GM18526 (cell line): Measurements from ENCODE around the gene COPS3.

Experiments used
- POLR2A ChIP-seq: IDR thresholded peaks from 3 replicates; pipeline ENCODE4 v1.6.1; 2011; ENCODE audit not compliant: insufficient read length; ENCODE audit errors: extremely low read depth

Gene COPS3

GRCh38 chr17:17214646-17215436, 66.2 kb downstream of the COPS3 start:
- no peak for TF ChIP-seq POLR2A

- no peak for TF ChIP-seq POLR2A
These were observed 67.3 kb downstream of the COPS3 start for GRCh38 chr17:17213775-17214174.

GRCh38 chr17:17207998-17208397, 73.0 kb downstream of the COPS3 start:
- TF ChIP-seq POLR2A = no peak

DNA sequence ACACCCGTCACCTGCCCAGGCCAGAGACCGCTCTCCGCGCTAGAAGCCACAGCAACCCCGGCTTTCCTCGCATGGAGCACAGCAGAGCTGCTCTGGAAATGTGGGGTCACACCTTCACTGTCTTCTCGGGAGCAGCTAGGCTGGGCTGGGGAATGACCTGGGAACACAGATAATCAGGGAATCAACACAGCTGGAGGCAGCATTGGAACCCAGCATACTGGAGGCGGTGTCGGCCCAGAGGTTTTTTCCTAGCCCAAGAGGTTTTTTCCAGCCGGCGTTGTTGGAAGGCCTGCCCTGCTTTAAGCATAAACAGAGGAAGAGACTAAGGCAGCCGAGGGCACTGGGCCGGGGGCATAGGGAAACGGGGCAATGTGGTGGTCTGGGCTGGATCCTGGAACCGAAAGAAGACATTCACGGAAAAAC, 74.1 kb downstream of the COPS3 start:
- TF ChIP-seq POLR2A = no peak

GRCh38 chr17:17206124-17206912, 74.7 kb downstream of the COPS3 start, which contains the start of gene PLD6:
Gene PLD6, minus strand, starts transcription at chr17:17206333. Its CDS starts 47 bp downstream, at chr17:17206286.
- TF ChIP-seq POLR2A = peak; percentile 65

DNA sequence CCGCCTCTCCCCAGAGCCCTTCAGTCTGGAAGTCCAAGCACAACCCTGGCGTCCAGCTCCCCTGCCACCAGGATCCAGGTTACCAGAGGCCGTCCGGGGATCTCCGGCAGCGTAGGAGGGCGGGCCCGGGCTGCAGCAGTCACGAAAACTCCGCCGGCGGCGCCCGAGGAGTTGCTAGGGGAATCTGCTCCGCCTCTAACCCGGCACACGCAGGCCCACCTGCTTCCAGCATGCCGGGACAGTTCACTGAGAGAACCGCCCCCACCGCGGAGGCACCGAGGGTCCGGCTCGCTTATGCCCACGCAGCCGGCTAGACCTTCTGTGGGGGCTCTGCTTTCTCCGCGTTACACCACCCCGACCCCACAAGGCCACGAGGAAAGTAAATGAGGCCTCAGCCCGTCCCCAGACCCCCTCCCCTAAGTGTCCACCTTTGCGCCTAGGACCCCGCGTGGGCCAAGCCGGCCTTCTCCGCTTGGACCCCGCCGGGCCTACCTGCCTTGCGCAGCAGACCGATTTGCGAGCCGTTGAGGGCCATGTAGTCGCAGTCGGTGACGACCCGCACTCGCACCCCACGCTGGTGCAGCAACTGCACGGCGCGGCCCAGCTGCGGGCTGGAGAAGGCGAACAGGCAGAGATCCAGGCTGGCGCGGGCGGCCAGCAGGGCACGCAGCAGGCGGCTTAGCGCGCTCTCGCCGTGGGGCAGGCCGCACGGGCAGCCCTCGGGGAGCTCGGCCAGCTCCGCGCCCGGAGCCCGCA, 75.5 kb downstream of the COPS3 start:
- TF ChIP-seq POLR2A = peak; percentile 34

DNA sequence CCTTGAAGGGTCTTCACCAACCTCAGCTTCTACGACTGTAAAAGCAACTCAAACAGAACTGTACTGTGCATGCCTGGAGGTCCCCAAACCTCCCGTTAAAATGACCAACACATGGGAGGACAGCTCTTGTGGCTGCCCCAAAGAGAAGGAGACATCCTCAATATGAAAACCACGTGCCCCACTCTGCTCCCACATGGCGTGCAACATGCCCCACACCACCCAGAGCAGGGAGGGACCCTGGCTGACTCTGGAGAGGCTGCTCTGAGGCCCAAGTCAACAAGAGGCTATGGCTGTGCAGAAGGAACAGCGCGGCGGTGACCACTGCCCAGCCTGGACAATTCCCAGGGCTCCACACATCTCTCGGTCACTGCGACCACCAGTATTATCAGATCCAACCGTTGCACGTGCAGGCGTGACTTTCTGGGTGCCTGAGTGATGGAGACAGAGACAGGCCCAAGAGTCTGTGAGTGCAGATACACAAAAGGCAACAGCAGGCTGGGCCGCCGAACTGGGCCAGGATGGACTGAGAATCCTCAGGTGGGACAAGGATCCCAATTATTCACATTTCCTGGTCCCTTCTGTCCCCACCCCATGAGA, 76.3 kb downstream of the COPS3 start:
- no peak for TF ChIP-seq POLR2A

DNA sequence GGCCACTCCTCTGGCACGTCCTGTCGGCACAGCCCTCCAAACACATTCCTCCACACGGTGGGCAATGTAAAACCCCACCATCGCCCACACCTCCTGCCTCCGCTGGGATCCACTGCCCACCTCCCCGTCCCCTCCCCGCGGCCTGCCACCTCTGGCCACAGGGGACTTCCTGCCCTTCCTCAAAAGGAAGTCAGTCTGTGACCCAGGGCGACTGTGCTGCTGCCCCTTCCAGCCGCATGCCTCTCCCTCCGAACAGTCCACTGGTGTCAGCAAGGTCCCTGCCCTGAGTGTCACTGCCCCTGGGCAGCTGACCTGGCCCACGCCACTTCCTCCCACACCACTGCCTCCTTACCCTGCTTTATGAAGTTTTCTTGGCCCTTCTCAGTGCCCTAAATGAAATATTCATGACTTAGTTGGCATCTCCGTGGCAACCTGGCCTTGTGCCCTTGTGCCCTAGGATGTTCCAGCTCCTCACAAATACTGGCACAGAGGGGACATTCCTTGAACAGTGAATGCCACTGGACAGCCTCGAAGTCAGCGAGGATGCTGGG, 76.9 kb downstream of the COPS3 start:
- no peak for TF ChIP-seq POLR2A

- TF ChIP-seq POLR2A = no peak
These were observed 77.8 kb downstream of the COPS3 start for GRCh38 chr17:17203173-17203730.

DNA sequence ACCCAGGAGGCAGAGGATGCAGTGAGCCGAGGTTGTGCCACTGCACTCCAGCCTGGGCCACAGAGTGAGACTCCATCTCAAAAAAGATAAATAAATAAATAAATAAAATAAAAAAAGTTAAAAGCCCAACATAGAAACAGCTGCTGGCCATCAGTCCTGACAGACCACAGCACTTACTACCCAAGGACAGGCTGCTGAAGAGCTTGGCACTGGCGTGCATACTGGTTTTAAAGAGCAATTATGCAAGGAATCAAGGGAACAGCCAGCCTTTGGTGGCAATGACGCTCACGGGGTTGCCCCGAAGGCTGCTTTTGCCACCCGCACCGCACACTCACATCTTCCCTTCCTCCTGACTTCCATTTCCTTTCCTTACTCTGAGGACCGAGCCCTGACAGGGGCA, 79.1 kb downstream of the COPS3 start:
- TF ChIP-seq POLR2A = no peak

- TF ChIP-seq POLR2A = no peak
These were observed 79.8 kb downstream of the COPS3 start for GRCh38 chr17:17201271-17201670.

DNA sequence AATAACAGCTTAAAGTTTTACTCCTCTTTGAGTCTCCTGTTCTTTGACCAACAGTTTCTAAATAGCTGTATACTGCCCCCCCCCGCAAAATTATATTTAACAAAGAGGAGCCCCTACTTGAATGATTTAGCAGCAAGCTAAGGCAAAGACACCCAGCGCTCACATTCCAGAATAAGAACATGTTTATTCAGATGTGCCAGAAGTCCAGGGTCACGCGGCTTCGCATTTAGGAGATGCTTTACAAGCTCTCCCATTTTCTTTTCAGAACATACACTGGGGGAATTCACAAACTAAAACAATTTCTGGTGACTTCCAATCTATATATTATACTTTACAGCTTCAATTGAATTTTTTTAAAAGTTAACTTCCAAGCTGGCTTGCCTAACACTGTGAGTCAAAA, 80.2 kb downstream of the COPS3 start:
- TF ChIP-seq POLR2A = no peak

DNA sequence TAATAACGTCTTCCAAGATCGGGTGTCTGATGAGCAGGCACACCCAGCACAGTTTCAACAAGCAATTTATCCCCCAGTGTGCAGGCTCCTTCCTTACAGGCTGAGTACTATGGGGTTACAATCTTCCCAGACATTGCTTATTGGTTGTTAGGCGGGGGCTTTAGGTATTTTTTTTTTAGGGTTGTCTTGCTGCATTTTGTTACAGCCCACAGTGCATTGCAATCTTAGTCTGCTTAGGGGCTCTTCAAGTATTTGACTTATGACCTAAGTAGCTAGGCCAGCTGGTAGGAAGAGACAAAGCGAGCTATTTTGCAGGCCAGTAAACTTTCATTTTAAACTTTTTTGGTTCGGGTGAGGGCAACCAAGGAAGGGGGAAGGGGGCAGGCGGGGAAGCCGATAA, 80.7 kb downstream of the COPS3 start:
- TF ChIP-seq POLR2A = no peak

- TF ChIP-seq POLR2A = no peak
These were observed 82.8 kb downstream of the COPS3 start for GRCh38 chr17:17198281-17198680.
